Measurements from ENCODE around the gene FOXP1. TPM values are rescaled to one million over a fixed set of nuclear protein-coding genes. Genes with fewer than 3 reads are reported as not detected.

Gene FOXP1
- total and polyA plus RNA-seq, 2 of the 8 experiments (the other 6 are each of a cell fraction or from before 2014, with no cell fraction given) = 13.9 to 25.4 TPM

DNA sequence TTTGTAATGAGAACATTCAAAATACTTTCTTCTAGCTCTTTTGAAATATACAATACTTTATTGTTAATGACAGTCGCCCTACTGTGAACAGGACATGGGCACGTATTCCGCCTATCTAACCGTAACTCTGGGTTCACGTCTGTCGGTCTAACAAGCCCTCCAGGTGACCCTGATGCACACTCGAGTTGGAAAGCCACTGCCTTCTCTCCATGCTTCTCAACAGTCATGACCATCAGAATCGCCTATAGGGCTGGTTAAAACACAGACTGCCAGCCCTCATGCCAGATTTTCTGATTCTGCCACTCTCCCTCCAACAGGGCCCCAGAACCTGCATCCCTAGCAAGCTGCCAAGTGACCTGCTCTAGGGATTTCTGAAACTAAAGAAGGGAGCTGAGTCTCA lies 140.2 kb downstream of the FOXP1 start:
- H3K56ac ChIP-seq (replicated peaks; ENCODE audit: insufficient read length, low read depth, low read length) = no peak overlapping the region
- no peak overlapping the region for H4K91ac ChIP-seq (replicated peaks; ENCODE audit: insufficient read length, low read length)
- CTCF ChIA-PET (ENCODE audit: partially characterized antibody) = interaction anchor here (0.6 to 1.7 kb wide), 4 partner anchors 12 to 1755 kb away, joined by 3 to 4 read pairs (median 3); no protein-coding TSS in a partner anchor
- H3K79me1 ChIP-seq (ENCODE audit: low read depth, low read length) = 0 out of 2 replicates have a peak, but pooled peaks cover 4% of the 10 kb centered on the region
- H3K27me3 ChIP-seq (replicated peaks in 1 of 4; ENCODE audit: control insufficient read depth in 3 of 4, extremely low read depth in 1 of 4, insufficient read depth in 3 of 4, low read length in 3 of 4) = no peaks in the 10 kb centered on the region
- no peak overlapping the region for H3K4me2 ChIP-seq (ENCODE audit: insufficient read depth in 1 of 2, low read depth in 2 of 2, low read length in 2 of 2)
- no peak for DNase-seq (ENCODE audit: low read depth in 1 of 2, low spot score in 2 of 2)
- H3K18ac ChIP-seq (ENCODE audit: extremely low read depth, low read length) = no peak overlapping the region
- no peak overlapping the region for H3K4ac ChIP-seq (replicated peaks; ENCODE audit: insufficient read length, low read depth, low read length)
- no peak overlapping the region for H3K4me3 ChIP-seq (ENCODE audit: extremely low read depth in 1 of 4, insufficient read depth in 2 of 4, low read depth in 3 of 4, low read length in 4 of 4)
- no peaks in the 10 kb centered on the region for H3K36me3 ChIP-seq (ENCODE audit: control insufficient read depth in 2 of 4, insufficient read depth in 4 of 4, low read length in 3 of 4)
- H3K9ac ChIP-seq (replicated peaks in 1 of 4; ENCODE audit: extremely low read depth in 1 of 4, low read depth in 3 of 4, low read length in 3 of 4) = no peak overlapping the region
- no peak overlapping the region for H2BK120ac ChIP-seq (replicated peaks; ENCODE audit: low read depth, low read length)
- H3K27ac ChIP-seq (ENCODE audit: low read depth, low read length) = no peak overlapping the region
- H2BK12ac ChIP-seq (ENCODE audit: low read depth, low read length) = no peak overlapping the region
- no peak overlapping the region for H3K23ac ChIP-seq (ENCODE audit: insufficient read length)
- no peak overlapping the region for H2BK5ac ChIP-seq (ENCODE audit: low read depth, low read length)
- 95% methylated on average over 8 of the region's 8 CpGs; no CpG with 5 or more reads in 1 of the 2 experiments for WGBS, 2 experiments (ENCODE audit: extremely low coverage in 1 of 2, insufficient coverage in 1 of 2, insufficient read length in 1 of 2, insufficient replicate concordance in 2 of 2, low coverage in 1 of 2, low lambda C conversion rate in 2 of 2, missing lambda C conversion rate in 1 of 2)
- H2BK15ac ChIP-seq (ENCODE audit: low read length) = no peak overlapping the region
- no peak overlapping the region for H4K5ac ChIP-seq (ENCODE audit: insufficient read length, low read depth, low read length)
- no peak overlapping the region for H2AK5ac ChIP-seq (ENCODE audit: low read depth, low read length)
- H3K23me2 ChIP-seq (ENCODE audit: low read depth, low read length) = no peaks in the 10 kb centered on the region
- H3K14ac ChIP-seq (ENCODE audit: insufficient read length) = no peak overlapping the region
- H3K4me1 ChIP-seq (replicated peaks in 1 of 4; ENCODE audit: control insufficient read depth in 3 of 4, insufficient read depth in 4 of 4, low read length in 3 of 4) = 0 out of 7 replicates have a peak, but pooled peaks cover 0 to 2% (median 0%) of the 10 kb centered on the region in 4 experiments
- no peak overlapping the region for H2AFZ ChIP-seq (ENCODE audit: low read length)
- H3K79me2 ChIP-seq (ENCODE audit: control insufficient read depth in 1 of 2, insufficient read depth in 2 of 2, low read length in 2 of 2) = no peaks in the 10 kb centered on the region
- H2BK20ac ChIP-seq (ENCODE audit: low read length) = no peak overlapping the region
- POLR2A ChIA-PET (ENCODE audit: partially characterized antibody) = no interaction called here
- TF ChIP-seq HDAC2 (IDR thresholded peaks at IDR 0.05; ENCODE audit: borderline replicate concordance in 1 of 2, low read depth in 2 of 2, low read length in 2 of 2) = no peak
- no peak for TF ChIP-seq RAD21 (IDR thresholded peaks at IDR 0.05 in 1 of 2, conservative IDR thresholded peaks at IDR 0.05 in 1 of 2; ENCODE audit: low read depth in 2 of 2, low read length in 2 of 2)
- no peak for TF ChIP-seq POLR2AphosphoS5 (IDR thresholded peaks at IDR 0.05; ENCODE audit: low read depth, low read length)
- H3K9me3 ChIP-seq (ENCODE audit: insufficient read depth in 2 of 2, low read depth in 1 of 2, low read length in 1 of 2) = no peaks in the 10 kb centered on the region
- no peak for FAIRE-seq
- H4K8ac ChIP-seq (ENCODE audit: extremely low read depth, insufficient read depth, low read length) = no peak overlapping the region
- peaks cover 0 to 2% of the 10 kb centered on the region in 2 experiments for H4K20me1 ChIP-seq (replicated peaks in 1 of 2; ENCODE audit: control insufficient read depth in 1 of 2, insufficient read depth in 2 of 2, low read length in 2 of 2)

All from H1 (cell line).